Measurements from ENCODE around the gene CKS1B.
A peak's percentile ranks its signal among the peaks of the same experiment; 100 is the strongest.

Gene CKS1B

DNA sequence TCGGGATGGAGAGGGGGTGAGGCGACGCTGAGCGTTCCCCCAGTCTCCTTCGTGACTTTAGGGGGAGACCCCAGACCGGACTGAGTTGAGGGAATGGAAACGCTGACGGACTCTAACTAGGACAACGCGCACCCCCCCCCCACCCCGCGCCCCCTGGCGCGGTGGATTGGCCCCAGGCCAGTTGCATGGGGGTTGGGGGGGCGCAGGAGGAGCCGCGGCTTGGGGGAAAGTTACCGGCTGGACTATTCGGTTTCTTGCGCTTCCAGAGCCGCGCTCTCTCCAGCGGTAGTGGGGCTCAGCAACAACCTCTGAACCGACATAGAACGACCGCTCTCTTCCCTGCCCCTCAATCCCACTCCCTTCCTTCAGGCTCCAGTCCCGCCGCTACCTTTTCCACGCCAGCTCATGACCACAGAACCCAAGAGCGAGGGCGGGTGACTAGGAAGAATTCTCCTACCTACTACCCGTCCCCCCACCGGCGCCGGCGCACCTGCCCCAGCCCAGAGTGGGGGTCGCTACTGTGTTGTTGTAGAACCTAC is 28.8 kb downstream of the CKS1B start:
- Histone ChIP-seq H3K4me3 (replicated peaks; ENCODE audit: insufficient read depth, low read length) (peak overlapping the region; percentile 72), H3K27ac (replicated peaks) (peak overlapping the region; percentile 94), H3K27me3 (ENCODE audit: insufficient read depth, poor library complexity, severe bottlenecking) (no peaks in the 10 kb centered on the region)
- peak in 1 of 2 experiments; percentile 54 for DNase-seq (ENCODE audit: low read depth in 1 of 2, low spot score in 1 of 2)
- TF ChIP-seq, protein P1, sequence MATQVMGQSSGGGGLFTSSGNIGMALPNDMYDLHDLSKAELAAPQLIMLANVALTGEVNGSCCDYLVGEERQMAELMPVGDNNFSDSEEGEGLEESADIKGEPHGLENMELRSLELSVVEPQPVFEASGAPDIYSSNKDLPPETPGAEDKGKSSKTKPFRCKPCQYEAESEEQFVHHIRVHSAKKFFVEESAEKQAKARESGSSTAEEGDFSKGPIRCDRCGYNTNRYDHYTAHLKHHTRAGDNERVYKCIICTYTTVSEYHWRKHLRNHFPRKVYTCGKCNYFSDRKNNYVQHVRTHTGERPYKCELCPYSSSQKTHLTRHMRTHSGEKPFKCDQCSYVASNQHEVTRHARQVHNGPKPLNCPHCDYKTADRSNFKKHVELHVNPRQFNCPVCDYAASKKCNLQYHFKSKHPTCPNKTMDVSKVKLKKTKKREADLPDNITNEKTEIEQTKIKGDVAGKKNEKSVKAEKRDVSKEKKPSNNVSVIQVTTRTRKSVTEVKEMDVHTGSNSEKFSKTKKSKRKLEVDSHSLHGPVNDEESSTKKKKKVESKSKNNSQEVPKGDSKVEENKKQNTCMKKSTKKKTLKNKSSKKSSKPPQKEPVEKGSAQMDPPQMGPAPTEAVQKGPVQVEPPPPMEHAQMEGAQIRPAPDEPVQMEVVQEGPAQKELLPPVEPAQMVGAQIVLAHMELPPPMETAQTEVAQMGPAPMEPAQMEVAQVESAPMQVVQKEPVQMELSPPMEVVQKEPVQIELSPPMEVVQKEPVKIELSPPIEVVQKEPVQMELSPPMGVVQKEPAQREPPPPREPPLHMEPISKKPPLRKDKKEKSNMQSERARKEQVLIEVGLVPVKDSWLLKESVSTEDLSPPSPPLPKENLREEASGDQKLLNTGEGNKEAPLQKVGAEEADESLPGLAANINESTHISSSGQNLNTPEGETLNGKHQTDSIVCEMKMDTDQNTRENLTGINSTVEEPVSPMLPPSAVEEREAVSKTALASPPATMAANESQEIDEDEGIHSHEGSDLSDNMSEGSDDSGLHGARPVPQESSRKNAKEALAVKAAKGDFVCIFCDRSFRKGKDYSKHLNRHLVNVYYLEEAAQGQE (IDR thresholded peaks at IDR 0.05; ENCODE audit: insufficient replicate concordance, low read depth), result no peak
- TF ChIP-seq SPI1 (IDR thresholded peaks at IDR 0.05; ENCODE audit: borderline replicate concordance, low read depth), result no peak
- TF ChIP-seq, protein P2, sequence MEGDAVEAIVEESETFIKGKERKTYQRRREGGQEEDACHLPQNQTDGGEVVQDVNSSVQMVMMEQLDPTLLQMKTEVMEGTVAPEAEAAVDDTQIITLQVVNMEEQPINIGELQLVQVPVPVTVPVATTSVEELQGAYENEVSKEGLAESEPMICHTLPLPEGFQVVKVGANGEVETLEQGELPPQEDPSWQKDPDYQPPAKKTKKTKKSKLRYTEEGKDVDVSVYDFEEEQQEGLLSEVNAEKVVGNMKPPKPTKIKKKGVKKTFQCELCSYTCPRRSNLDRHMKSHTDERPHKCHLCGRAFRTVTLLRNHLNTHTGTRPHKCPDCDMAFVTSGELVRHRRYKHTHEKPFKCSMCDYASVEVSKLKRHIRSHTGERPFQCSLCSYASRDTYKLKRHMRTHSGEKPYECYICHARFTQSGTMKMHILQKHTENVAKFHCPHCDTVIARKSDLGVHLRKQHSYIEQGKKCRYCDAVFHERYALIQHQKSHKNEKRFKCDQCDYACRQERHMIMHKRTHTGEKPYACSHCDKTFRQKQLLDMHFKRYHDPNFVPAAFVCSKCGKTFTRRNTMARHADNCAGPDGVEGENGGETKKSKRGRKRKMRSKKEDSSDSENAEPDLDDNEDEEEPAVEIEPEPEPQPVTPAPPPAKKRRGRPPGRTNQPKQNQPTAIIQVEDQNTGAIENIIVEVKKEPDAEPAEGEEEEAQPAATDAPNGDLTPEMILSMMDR (IDR thresholded peaks at IDR 0.05; ENCODE audit: insufficient read depth, low read length), result no peak
- TF ChIP-seq GABPA (IDR thresholded peaks at IDR 0.05; ENCODE audit: low read depth), result no peak
- TF ChIP-seq POLR2AphosphoS5 (IDR thresholded peaks at IDR 0.05; ENCODE audit: low read depth), result no peak

DNA sequence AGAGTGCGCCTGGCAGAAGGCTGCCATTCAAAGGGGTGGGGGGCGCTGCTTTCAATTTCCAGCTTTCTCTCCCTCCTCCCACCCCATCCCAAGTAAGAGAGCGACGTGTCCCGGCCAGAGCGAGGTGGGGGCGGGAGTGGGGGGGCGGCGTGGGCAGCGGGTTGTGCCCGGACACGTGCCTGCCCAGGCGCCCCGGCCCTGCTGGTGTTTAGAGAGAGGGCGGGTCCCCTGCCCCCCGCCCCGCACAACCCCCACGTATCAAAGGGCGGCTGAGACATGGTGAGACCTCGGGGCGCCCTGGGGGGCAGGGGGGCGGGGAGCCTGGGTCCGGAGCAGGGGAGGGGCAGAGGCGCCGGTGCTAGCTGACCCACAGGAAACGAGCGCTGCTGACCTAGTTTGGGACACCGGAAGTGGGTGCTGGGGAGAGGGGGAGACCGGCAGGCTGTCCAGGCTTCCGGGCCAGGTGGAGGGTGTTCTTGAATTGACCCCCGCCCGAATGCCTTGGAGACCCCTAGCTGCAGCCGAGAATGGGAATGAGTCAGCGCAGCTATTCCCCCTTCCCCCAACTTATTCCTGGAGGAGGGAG is 29.4 kb downstream of the CKS1B start:
- Histone ChIP-seq H3K27ac (replicated peaks) (peak overlapping the region; percentile 94), H3K4me3 (replicated peaks; ENCODE audit: insufficient read depth, low read length) (peak overlapping the region; percentile 72), H3K27me3 (ENCODE audit: insufficient read depth, poor library complexity, severe bottlenecking) (no peaks in the 10 kb centered on the region)
- TF ChIP-seq POLR2AphosphoS5 (IDR thresholded peaks at IDR 0.05; ENCODE audit: low read depth) (peak; percentile 54; the same call in 1 of the 2 replicates), GABPA (IDR thresholded peaks at IDR 0.05; ENCODE audit: low read depth) (peak; percentile 28; the same call in 1 of the 2 replicates), SPI1 (IDR thresholded peaks at IDR 0.05; ENCODE audit: borderline replicate concordance, low read depth) (no peak)
- TF ChIP-seq, protein P2 (IDR thresholded peaks at IDR 0.05; ENCODE audit: insufficient read depth, low read length), result no peak
- TF ChIP-seq, protein P1 (IDR thresholded peaks at IDR 0.05; ENCODE audit: insufficient replicate concordance, low read depth), result no peak
- peak in 1 of 2 experiments; percentile 70 for DNase-seq (ENCODE audit: low read depth in 1 of 2, low spot score in 1 of 2)

DNA sequence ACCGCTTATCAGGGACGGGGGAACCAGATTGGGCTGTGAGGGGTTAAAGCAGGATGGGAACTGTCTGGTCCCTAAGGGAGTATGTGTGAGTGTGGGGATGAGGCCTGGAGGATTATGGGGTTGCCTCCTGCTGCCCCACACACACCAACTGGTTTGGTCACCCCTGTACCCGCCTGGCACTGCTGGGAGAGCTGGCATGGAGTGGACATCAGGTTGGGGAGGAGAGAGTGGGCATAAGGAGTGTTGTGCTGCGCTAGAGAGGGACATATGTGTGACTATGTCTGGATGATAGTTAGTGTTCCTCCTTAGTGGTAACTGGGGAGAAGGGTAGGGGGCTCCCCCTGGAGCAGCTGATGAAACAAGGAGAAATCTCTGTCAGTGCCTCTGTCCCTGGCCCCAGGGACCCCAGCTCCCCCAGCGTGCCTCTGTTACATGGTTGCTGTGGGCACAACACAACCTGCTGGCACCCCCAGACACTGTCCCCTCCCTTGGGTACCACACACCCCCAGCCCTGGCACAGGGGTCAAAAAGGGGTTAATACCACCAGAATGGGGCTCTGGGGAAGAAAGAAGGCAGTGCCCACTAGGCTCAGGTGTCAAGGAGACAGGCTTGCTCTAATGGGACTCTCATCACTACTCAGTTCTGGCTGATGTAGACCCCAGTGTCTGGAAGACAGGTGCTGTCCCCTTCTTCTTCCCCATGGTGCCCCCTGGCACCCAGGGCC is 30.0 kb downstream of the CKS1B start:
- Histone ChIP-seq H3K27me3 (ENCODE audit: insufficient read depth, poor library complexity, severe bottlenecking) (no peaks in the 10 kb centered on the region), H3K4me3 (replicated peaks; ENCODE audit: insufficient read depth, low read length) (peak overlapping the region; percentile 72), H3K27ac (replicated peaks) (peak overlapping the region; percentile 94)
- TF ChIP-seq SPI1 (IDR thresholded peaks at IDR 0.05; ENCODE audit: borderline replicate concordance, low read depth), result no peak
- TF ChIP-seq, protein P1 (IDR thresholded peaks at IDR 0.05; ENCODE audit: insufficient replicate concordance, low read depth), result no peak
- TF ChIP-seq POLR2AphosphoS5 (IDR thresholded peaks at IDR 0.05; ENCODE audit: low read depth), result no peak; the same call in 1 of the 2 replicates
- TF ChIP-seq GABPA (IDR thresholded peaks at IDR 0.05; ENCODE audit: low read depth), result no peak
- TF ChIP-seq, protein P2 (IDR thresholded peaks at IDR 0.05; ENCODE audit: insufficient read depth, low read length), result no peak
- peak in 1 of 2 experiments; percentile 71 for DNase-seq (ENCODE audit: low read depth in 1 of 2, low spot score in 1 of 2)

Measured in HL-60 (cell line).